ENCODE data around the gene CYP39A1. TPM values are rescaled to one million over a fixed set of nuclear protein-coding genes. Genes with fewer than 3 reads are reported as not detected.

The CYP39A1 gene
- total and polyA plus RNA-seq, 10 of the 15 experiments (the other 5 are each of a cell fraction or from before 2014, with no cell fraction given): not detected

GRCh38 chr6:46507426-46507825 lies 145.2 kb downstream of the CYP39A1 start:
- CTCF ChIA-PET: no interaction called here
- FAIRE-seq: no peak
- no peak overlapping the region for H3K4me2 ChIP-seq (ENCODE audit: control insufficient read depth, insufficient read depth)
- H3K27me3 ChIP-seq (replicated peaks in 1 of 2; ENCODE audit: control insufficient read depth in 2 of 2, insufficient read depth in 2 of 2, low read length in 1 of 2): no peaks in the 10 kb centered on the region
- H3K36me3 ChIP-seq (ENCODE audit: control insufficient read depth in 2 of 2, insufficient read depth in 2 of 2, low read length in 1 of 2): no peaks in the 10 kb centered on the region
- no peaks in the 10 kb centered on the region for H3K9me3 ChIP-seq (replicated peaks; ENCODE audit: control insufficient read depth, insufficient read depth, low read length)
- no peaks in the 10 kb centered on the region for H4K20me1 ChIP-seq (ENCODE audit: control insufficient read depth, insufficient read depth)
- H3K4me1 ChIP-seq (ENCODE audit: control insufficient read depth, insufficient read depth, low read length): no peaks in the 10 kb centered on the region
- no peak overlapping the region for H3K4me3 ChIP-seq
- in situ Hi-C loops (cut with MboI) (no loop called here), intact Hi-C loops (cut with micrococcal nuclease; ENCODE audit: unreplicated experiment) (no loop called here)
- BruUV-seq (replicated peaks): no TSS peak
- no peak for DNase-seq (ENCODE audit: low read depth, low spot score)
- H2AFZ ChIP-seq (ENCODE audit: control insufficient read depth, low read depth, low read length): no peak overlapping the region
- POLR2A ChIA-PET: no interaction called here
- SMC1A ChIA-PET (ENCODE audit: uncharacterized antibody, unreplicated experiment): no interaction called here
- no peaks in the 10 kb centered on the region for H3K79me2 ChIP-seq (ENCODE audit: control insufficient read depth, insufficient read depth, low read length)
- RAD21 ChIA-PET (ENCODE audit: unreplicated experiment): no interaction called here
- TF ChIP-seq IRF5 (IDR thresholded peaks at IDR 0.05; ENCODE audit: borderline replicate concordance) (no peak), STAT1 (conservative IDR thresholded peaks at IDR 0.05) (no peak), NFIC (IDR thresholded peaks at IDR 0.05; ENCODE audit: low read depth, low read length) (no peak), MYB (IDR thresholded peaks at IDR 0.05; ENCODE audit: borderline replicate concordance, low read depth, low read length) (no peak)
- ATAC-seq: no peak
- no peak overlapping the region for H3K9ac ChIP-seq (ENCODE audit: control insufficient read depth, insufficient read depth, low read length)
- no peak overlapping the region for H3K27ac ChIP-seq (ENCODE audit: control insufficient read depth, insufficient read depth)

- Histone ChIP-seq H3K27ac (ENCODE audit: control insufficient read depth, insufficient read depth) (no peak overlapping the region), H3K4me3 (no peak overlapping the region), H4K20me1 (ENCODE audit: control insufficient read depth, insufficient read depth) (no peaks in the 10 kb centered on the region), H3K27me3 (replicated peaks in 1 of 2; ENCODE audit: control insufficient read depth in 2 of 2, insufficient read depth in 2 of 2, low read length in 1 of 2) (no peaks in the 10 kb centered on the region), H3K9ac (ENCODE audit: control insufficient read depth, insufficient read depth, low read length) (no peak overlapping the region), H3K79me2 (ENCODE audit: control insufficient read depth, insufficient read depth, low read length) (no peaks in the 10 kb centered on the region), H3K4me1 (ENCODE audit: control insufficient read depth, insufficient read depth, low read length) (no peaks in the 10 kb centered on the region), H2AFZ (ENCODE audit: control insufficient read depth, low read depth, low read length) (no peak overlapping the region), H3K36me3 (ENCODE audit: control insufficient read depth in 2 of 2, insufficient read depth in 2 of 2, low read length in 1 of 2) (no peaks in the 10 kb centered on the region), H3K9me3 (replicated peaks; ENCODE audit: control insufficient read depth, insufficient read depth, low read length) (no peaks in the 10 kb centered on the region), H3K4me2 (ENCODE audit: control insufficient read depth, insufficient read depth) (no peak overlapping the region)
- DNase-seq (ENCODE audit: low read depth, low spot score): no peak
- ChIA-PET CTCF (no interaction called here), POLR2A (no interaction called here), SMC1A (ENCODE audit: uncharacterized antibody, unreplicated experiment) (no interaction called here), RAD21 (ENCODE audit: unreplicated experiment) (no interaction called here)
- WGBS (ENCODE audit: insufficient coverage, insufficient replicate concordance, low lambda C conversion rate, missing lambda C conversion rate): 21% methylated on average over 7 of the region's 7 CpGs
- no peak for ATAC-seq
- no peak for FAIRE-seq
- in situ Hi-C loops (cut with MboI) (no loop called here), intact Hi-C loops (cut with micrococcal nuclease; ENCODE audit: unreplicated experiment) (no loop called here)
- BruUV-seq (replicated peaks): no TSS peak
- TF ChIP-seq IRF5 (IDR thresholded peaks at IDR 0.05; ENCODE audit: borderline replicate concordance) (no peak), RFX5 (IDR thresholded peaks at IDR 0.05; ENCODE audit: low read depth, low read length) (no peak), RCOR1 (conservative IDR thresholded peaks at IDR 0.05; ENCODE audit: low read depth, low read length) (no peak), RELB (IDR thresholded peaks at IDR 0.05; ENCODE audit: low read depth) (no peak), SPI1 (IDR thresholded peaks at IDR 0.05; ENCODE audit: borderline replicate concordance, insufficient read depth, low read depth, low read length) (no peak), FOXM1 (IDR thresholded peaks at IDR 0.05; ENCODE audit: low read depth, low read length) (no peak), CHD2 (IDR thresholded peaks at IDR 0.05; ENCODE audit: borderline replicate concordance, low read depth, low read length) (no peak)
Observed at GRCh38 chr6:46505693-46506512, 146.7 kb downstream of the CYP39A1 start.

Data from GM12878 (cell line).